Stomach (tissue), 9 donors: ENCODE data around the gene SFXN1. TPM values are rescaled to one million over a fixed set of nuclear protein-coding genes. Genes with fewer than 3 reads are reported as not detected.
A peak's percentile ranks its signal among the peaks of the same experiment; 100 is the strongest.

Source experiments
- DNase-seq, 2 donors: peaks; one replicate each; pipeline versions ENCODE4 v3.0.0 to v3.0.0-alpha.2; 2013 to 2019
- H3K27ac ChIP-seq, 5 donors: fragments of 200-600 bp in 4 of 5; sonication (generic) in 4 of 5; one replicate each; pipeline ENCODE4 v1.5.1; 2013 to 2019; ENCODE audit warnings: mild to moderate bottlenecking in 1 of 5, moderate library complexity in 1 of 5
- H3K27me3 ChIP-seq, 3 donors: fragments of 200-600 bp; sonication (generic); one replicate each; pipeline ENCODE4 v1.5.1; 2017 to 2019; ENCODE audit warnings: mixed run types in 1 of 3
- H3K36me3 ChIP-seq, 4 donors: fragments of 200-600 bp; sonication (generic); 1 replicate in 3 of 4; 2 replicates in 1 of 4; pipeline ENCODE4 v1.5.1; 2016 to 2019
- H3K4me1 ChIP-seq, 4 donors: fragments of 200-600 bp; sonication (generic); one replicate each; pipeline ENCODE4 v1.5.1; 2016 to 2019
- H3K4me3 ChIP-seq, 4 donors: fragments of 200-600 bp; sonication (generic) in 3 of 4; one replicate each; pipeline ENCODE4 v1.5.1; 2016 to 2019; ENCODE audit warnings: mild to moderate bottlenecking in 1 of 4
- H3K9me3 ChIP-seq, 4 donors: fragments of 200-600 bp; sonication (generic); one replicate each; pipeline ENCODE4 v1.5.1; 2016 to 2019
- EP300 ChIP-seq: sonication (generic); formaldehyde crosslinking; IDR thresholded peaks from one replicate; pipeline ENCODE4 v1.6.1; 2017; ENCODE audit warnings: antibody characterized with exemption
- POLR2A ChIP-seq, 4 donors: fragments of 450-650 bp; IDR thresholded peaks; one replicate each; pipeline ENCODE4 v1.6.1; 2016; ENCODE audit warnings: antibody characterized with exemption in 4 of 4, control low read depth in 2 of 4, mild to moderate bottlenecking in 1 of 4, moderate library complexity in 1 of 4
- POLR2AphosphoS5 ChIP-seq, 3 donors: sonication (generic); formaldehyde crosslinking; IDR thresholded peaks; one replicate each; pipeline ENCODE4 v1.6.1; 2016; ENCODE audit warnings: antibody characterized with exemption in 3 of 3
- WGBS, 5 donors: extraction: QIAGEN DNeasy Blood & Tissue Kit in 3 of 5; methylation state at CpG; one replicate each; pipeline versions ENCODE4 v1.1.5 to v1.1.7; 2013 to 2018; 5-methylcytosine and 5-hydroxymethylcytosine counted together
- intact Hi-C: fragments of 100-400 bp; cut with DNase I; formaldehyde crosslinking; loops from one replicate; pipeline ENCODE4 v1.15.1; 2023; ENCODE audit warnings: low total_unique reads
- polyA plus RNA-seq, 3 donors: library from polyadenylated mRNA; stranded (reverse); fragments of 200-250 nt; gene quantifications; one replicate each; pipeline ENCODE4 v1.2.3, GENCODE V29; 2013
- total RNA-seq, 5 donors: library from RNA; depleted of rRNA; stranded (reverse); fragments of >200 nt; gene quantifications; one replicate each; pipeline versions ENCODE4 v1.1.0 to v1.2.3, GENCODE V29; 2014 to 2016
- TF ChIP-seq, protein P1 (sequence below), 7 experiments: fragments of 450-650 bp in 4 of 7; fragments of 200-600 bp in 3 of 7; sonication (generic) in 3 of 7; IDR thresholded peaks; one replicate each; pipeline ENCODE4 v1.5.1; 2016 to 2019; ENCODE audit warnings: antibody characterized with exemption in 7 of 7, control low read depth in 2 of 7, mild to moderate bottlenecking in 1 of 7
- donor health status: healthy with polysubstance abuse.
- donor health status: Bipolar disorder and iron deficiency.
- donor health status: healthy.

Gene SFXN1
- total and polyA plus RNA-seq, 8 donors: 8.3 to 33.6 (median 14.0) TPM

DNA sequence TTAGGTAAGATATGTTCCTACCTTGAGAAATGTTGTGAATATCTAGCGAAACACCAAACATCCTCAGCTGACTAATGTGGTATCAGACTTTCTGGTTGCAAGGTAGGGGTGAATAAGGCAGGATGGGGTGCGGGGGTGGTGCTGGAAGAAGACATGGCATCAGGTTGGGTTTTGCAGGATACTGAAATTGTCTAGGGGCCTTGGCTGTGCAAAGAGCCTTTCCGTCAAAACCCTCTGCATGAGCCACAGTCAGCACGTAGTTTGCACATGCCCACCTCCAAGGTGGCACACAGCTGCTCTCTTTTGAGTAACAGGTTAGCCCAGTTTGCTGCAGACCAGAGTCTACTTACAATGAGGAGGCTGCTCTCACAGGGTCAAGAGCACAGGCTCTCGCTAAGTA, 42.0 kb downstream of the SFXN1 start:
- no peak for DNase-seq
- TF ChIP-seq, protein P1, sequence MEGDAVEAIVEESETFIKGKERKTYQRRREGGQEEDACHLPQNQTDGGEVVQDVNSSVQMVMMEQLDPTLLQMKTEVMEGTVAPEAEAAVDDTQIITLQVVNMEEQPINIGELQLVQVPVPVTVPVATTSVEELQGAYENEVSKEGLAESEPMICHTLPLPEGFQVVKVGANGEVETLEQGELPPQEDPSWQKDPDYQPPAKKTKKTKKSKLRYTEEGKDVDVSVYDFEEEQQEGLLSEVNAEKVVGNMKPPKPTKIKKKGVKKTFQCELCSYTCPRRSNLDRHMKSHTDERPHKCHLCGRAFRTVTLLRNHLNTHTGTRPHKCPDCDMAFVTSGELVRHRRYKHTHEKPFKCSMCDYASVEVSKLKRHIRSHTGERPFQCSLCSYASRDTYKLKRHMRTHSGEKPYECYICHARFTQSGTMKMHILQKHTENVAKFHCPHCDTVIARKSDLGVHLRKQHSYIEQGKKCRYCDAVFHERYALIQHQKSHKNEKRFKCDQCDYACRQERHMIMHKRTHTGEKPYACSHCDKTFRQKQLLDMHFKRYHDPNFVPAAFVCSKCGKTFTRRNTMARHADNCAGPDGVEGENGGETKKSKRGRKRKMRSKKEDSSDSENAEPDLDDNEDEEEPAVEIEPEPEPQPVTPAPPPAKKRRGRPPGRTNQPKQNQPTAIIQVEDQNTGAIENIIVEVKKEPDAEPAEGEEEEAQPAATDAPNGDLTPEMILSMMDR (IDR thresholded peaks at IDR 0.05): no peak
- TF ChIP-seq POLR2A (IDR thresholded peaks at IDR 0.05): no peak
- TF ChIP-seq POLR2AphosphoS5 (IDR thresholded peaks at IDR 0.05): no peak
- TF ChIP-seq EP300: no peak
- intact Hi-C loops: no loop called here
- Histone ChIP-seq H3K27ac (no peak overlapping the region), H3K4me1 (no peaks in the 10 kb centered on the region), H3K9me3 (no peaks in the 10 kb centered on the region), H3K27me3 (no peaks in the 10 kb centered on the region), H3K4me3 (no peak overlapping the region), H3K36me3 (peaks cover 10 to 95% (median 89%) of the 10 kb centered on the region in 4 donors)
- WGBS, 5 donors: 93 to 97% (median 95%) methylated on average over 5 of the region's 5 CpGs

DNA sequence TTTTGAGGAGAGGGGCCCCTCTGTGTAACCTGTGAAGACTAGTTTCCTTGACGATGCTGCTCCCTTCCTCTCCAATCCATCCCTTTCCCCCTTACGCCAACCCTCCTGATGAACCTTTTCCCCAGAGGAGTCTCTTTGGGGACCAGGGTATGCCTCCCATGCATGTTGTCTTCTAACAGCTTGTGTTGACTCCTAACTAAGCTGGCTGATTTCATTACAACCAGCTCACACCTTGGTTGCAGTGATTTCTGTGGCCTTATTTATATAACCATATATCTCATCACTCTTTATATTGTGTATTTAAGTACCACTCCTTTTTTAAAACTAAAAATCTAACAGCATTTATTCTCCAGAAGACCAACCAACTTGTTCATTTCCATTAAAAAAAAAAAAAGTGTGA, 42.5 kb downstream of the SFXN1 start:
- Histone ChIP-seq H3K4me3 (no peak overlapping the region), H3K27ac (no peak overlapping the region), H3K36me3 (peaks cover 10 to 95% (median 88%) of the 10 kb centered on the region in 4 donors), H3K4me1 (no peaks in the 10 kb centered on the region), H3K27me3 (no peaks in the 10 kb centered on the region), H3K9me3 (no peaks in the 10 kb centered on the region)
- intact Hi-C loops: no loop called here
- 90 to 98% (median 93%) methylated on average over 2 of the region's 2 CpGs for WGBS, 5 donors
- DNase-seq: no peak
- TF ChIP-seq POLR2A (IDR thresholded peaks at IDR 0.05) (no peak), POLR2AphosphoS5 (IDR thresholded peaks at IDR 0.05) (no peak), EP300 (no peak)
- TF ChIP-seq, protein P1 (IDR thresholded peaks at IDR 0.05): no peak

DNA sequence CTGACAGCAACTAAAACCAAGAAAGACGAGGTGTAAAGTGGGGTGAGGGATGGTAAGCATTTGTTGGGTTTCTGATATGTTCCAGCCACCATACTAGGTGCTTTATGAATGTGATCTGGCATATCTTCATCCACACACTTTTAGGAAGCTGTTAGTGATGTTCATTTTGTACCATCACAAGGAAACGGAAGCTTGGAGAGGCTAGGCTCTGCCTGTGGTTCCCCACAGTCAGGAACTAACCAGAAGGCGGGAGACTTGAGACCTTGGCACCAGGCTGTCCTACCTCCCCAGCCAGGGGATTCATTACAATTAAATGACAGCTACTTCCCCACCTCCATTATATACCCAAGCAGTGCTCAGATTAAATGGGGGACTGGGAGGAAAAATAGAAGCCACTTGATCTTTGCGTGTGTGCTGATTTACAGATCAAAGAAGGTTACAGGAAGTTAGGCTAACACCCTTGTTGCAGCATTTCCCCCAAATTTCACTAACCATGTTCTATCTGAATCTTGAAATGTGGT, 43.0 kb downstream of the SFXN1 start:
- TF ChIP-seq POLR2AphosphoS5 (IDR thresholded peaks at IDR 0.05): no peak
- TF ChIP-seq EP300: no peak
- no peak for TF ChIP-seq POLR2A (IDR thresholded peaks at IDR 0.05)
- TF ChIP-seq, protein P1 (IDR thresholded peaks at IDR 0.05): no peak
- Histone ChIP-seq H3K9me3 (no peaks in the 10 kb centered on the region), H3K36me3 (peaks cover 10 to 93% (median 88%) of the 10 kb centered on the region in 4 donors), H3K4me3 (no peak overlapping the region), H3K27ac (peak overlapping the region in 1 of 5 donors; percentile 12), H3K4me1 (no peaks in the 10 kb centered on the region), H3K27me3 (no peaks in the 10 kb centered on the region)
- intact Hi-C loops: no loop called here
- 86 to 90% (median 87%) methylated on average over 4 of the region's 4 CpGs for WGBS, 5 donors
- DNase-seq: no peak

DNA sequence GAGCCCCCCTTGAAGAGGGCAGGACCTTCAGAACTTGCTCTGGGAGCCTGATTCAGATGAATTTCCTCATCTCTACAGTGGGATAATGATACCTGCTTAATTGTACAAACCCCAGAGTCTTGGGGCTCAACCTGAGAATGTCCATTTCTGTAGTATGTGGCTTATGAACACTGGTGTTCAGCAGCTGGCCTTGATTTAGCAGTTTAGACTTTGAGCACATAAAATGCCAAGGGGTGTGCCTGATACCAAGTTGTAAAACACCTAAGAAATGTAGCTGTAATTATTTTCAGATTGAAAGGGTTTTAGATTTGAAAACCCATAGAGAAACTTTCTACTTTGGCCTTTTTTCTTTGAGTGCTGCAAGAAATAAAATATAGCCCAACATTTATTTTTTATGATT, 44.9 kb downstream of the SFXN1 start:
- Histone ChIP-seq H3K9me3 (no peaks in the 10 kb centered on the region), H3K27ac (no peak overlapping the region), H3K4me1 (no peaks in the 10 kb centered on the region), H3K4me3 (no peak overlapping the region), H3K36me3 (peaks cover 12 to 91% (median 88%) of the 10 kb centered on the region in 4 donors), H3K27me3 (no peaks in the 10 kb centered on the region)
- DNase-seq: no peak
- intact Hi-C loops: no loop called here
- TF ChIP-seq, protein P1 (IDR thresholded peaks at IDR 0.05): no peak
- TF ChIP-seq POLR2AphosphoS5 (IDR thresholded peaks at IDR 0.05) (no peak), POLR2A (IDR thresholded peaks at IDR 0.05) (no peak), EP300 (no peak)
